ENCODE measurements around the gene BICD1.

The BICD1 gene

DNA sequence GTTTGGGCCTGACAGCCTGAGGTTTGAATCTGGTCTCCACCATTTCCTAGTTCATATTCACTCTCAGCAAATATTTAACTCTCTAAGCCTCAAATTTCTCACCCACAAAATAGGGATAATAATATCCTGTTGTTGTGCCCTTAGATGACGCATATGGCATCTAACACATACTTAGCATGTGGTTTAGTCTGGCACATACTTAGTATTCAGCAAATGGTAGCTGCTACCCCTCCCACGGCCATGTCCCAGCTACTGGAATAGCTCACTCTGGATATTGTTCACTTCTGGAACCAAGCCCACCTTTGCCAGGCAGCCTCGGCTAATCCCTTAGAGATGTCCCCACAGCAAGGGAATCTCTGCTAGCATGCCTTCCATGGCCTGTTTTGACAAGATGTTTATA lies 53.3 kb downstream of the BICD1 start:
- TF ChIP-seq NFIC (IDR thresholded peaks at IDR 0.05) (no peak), ZBTB7A (IDR thresholded peaks at IDR 0.05; ENCODE audit: low read depth) (no peak), CREB1 (IDR thresholded peaks at IDR 0.05; ENCODE audit: low read depth) (no peak), EGR1 (IDR thresholded peaks at IDR 0.05) (no peak), FOXM1 (IDR thresholded peaks at IDR 0.05; ENCODE audit: borderline replicate concordance, low read depth) (no peak), TAF1 (IDR thresholded peaks at IDR 0.05; ENCODE audit: low read depth) (no peak), EP300 (IDR thresholded peaks at IDR 0.05; ENCODE audit: borderline replicate concordance) (no peak)
- TF ChIP-seq, protein P1, sequence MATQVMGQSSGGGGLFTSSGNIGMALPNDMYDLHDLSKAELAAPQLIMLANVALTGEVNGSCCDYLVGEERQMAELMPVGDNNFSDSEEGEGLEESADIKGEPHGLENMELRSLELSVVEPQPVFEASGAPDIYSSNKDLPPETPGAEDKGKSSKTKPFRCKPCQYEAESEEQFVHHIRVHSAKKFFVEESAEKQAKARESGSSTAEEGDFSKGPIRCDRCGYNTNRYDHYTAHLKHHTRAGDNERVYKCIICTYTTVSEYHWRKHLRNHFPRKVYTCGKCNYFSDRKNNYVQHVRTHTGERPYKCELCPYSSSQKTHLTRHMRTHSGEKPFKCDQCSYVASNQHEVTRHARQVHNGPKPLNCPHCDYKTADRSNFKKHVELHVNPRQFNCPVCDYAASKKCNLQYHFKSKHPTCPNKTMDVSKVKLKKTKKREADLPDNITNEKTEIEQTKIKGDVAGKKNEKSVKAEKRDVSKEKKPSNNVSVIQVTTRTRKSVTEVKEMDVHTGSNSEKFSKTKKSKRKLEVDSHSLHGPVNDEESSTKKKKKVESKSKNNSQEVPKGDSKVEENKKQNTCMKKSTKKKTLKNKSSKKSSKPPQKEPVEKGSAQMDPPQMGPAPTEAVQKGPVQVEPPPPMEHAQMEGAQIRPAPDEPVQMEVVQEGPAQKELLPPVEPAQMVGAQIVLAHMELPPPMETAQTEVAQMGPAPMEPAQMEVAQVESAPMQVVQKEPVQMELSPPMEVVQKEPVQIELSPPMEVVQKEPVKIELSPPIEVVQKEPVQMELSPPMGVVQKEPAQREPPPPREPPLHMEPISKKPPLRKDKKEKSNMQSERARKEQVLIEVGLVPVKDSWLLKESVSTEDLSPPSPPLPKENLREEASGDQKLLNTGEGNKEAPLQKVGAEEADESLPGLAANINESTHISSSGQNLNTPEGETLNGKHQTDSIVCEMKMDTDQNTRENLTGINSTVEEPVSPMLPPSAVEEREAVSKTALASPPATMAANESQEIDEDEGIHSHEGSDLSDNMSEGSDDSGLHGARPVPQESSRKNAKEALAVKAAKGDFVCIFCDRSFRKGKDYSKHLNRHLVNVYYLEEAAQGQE (IDR thresholded peaks at IDR 0.05; ENCODE audit: low read depth) = no peak
- TF ChIP-seq, protein P2, sequence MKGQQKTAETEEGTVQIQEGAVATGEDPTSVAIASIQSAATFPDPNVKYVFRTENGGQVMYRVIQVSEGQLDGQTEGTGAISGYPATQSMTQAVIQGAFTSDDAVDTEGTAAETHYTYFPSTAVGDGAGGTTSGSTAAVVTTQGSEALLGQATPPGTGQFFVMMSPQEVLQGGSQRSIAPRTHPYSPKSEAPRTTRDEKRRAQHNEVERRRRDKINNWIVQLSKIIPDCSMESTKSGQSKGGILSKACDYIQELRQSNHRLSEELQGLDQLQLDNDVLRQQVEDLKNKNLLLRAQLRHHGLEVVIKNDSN (IDR thresholded peaks at IDR 0.05) = no peak
- TF ChIP-seq, protein P3, sequence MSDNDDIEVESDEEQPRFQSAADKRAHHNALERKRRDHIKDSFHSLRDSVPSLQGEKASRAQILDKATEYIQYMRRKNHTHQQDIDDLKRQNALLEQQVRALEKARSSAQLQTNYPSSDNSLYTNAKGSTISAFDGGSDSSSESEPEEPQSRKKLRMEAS (IDR thresholded peaks at IDR 0.05) = no peak

DNA sequence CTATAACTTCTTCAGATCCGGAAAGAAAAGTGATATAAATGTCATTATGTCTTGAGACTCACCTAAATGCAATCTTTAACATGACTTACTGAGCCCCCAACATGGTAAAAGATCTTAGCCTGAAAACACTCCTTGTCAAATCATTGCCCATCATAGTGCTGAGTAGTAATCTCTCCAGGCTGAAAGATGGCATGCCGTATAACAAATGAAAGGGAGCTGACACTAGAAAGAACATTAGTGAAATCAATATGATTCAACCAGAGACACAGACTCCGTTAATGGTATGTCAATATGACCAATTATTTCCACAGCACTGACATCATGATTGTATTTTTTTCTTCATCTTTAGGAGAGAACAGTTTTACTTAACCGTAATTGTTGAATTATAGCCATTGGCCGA lies 54.4 kb downstream of the BICD1 start:
- no peak for TF ChIP-seq TAF1 (IDR thresholded peaks at IDR 0.05; ENCODE audit: low read depth)
- TF ChIP-seq, protein P1 (IDR thresholded peaks at IDR 0.05; ENCODE audit: low read depth) = no peak
- TF ChIP-seq, protein P2 (IDR thresholded peaks at IDR 0.05) = no peak
- no peak for TF ChIP-seq ZBTB7A (IDR thresholded peaks at IDR 0.05; ENCODE audit: low read depth)
- no peak for TF ChIP-seq TCF12 (IDR thresholded peaks at IDR 0.05; ENCODE audit: low read depth)
- TF ChIP-seq, protein P3 (IDR thresholded peaks at IDR 0.05) = no peak
- TF ChIP-seq RAD21 (IDR thresholded peaks at IDR 0.05; ENCODE audit: low read depth) = no peak
- TF ChIP-seq TEAD4 (IDR thresholded peaks at IDR 0.05) = no peak
- TF ChIP-seq CREB1 (IDR thresholded peaks at IDR 0.05; ENCODE audit: low read depth) = no peak
- no peak for TF ChIP-seq YY1 (IDR thresholded peaks at IDR 0.05; ENCODE audit: low read depth)
- no peak for TF ChIP-seq EGR1 (IDR thresholded peaks at IDR 0.05)
- no peak for TF ChIP-seq CEBPB (IDR thresholded peaks at IDR 0.05)

DNA sequence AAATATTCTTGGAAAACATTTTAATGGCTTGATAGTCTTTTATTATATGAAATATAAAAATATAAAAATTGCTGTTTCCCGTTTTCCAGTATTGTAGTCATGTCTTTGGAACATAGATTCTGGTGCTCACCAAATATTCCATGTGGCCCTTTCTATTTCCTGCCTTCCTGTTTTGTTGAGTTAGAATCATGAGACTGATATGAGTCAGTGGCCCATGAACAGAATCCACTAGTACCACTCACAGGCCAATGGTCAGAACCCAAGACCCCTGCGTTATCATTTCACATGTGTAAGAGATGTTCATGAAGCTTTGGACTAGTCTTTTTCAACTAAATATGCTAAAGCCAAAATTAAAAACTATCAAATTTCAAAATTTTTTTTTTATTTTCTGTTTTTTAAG lies 56.9 kb downstream of the BICD1 start:
- TF ChIP-seq EP300 (IDR thresholded peaks at IDR 0.05; ENCODE audit: borderline replicate concordance) = no peak
- TF ChIP-seq EGR1 (IDR thresholded peaks at IDR 0.05) = no peak
- no peak for TF ChIP-seq TCF12 (IDR thresholded peaks at IDR 0.05; ENCODE audit: low read depth)
- TF ChIP-seq, protein P2 (IDR thresholded peaks at IDR 0.05) = no peak
- no peak for TF ChIP-seq CEBPB (IDR thresholded peaks at IDR 0.05)
- no peak for TF ChIP-seq TEAD4 (IDR thresholded peaks at IDR 0.05)
- no peak for TF ChIP-seq YY1 (IDR thresholded peaks at IDR 0.05; ENCODE audit: low read depth)
- TF ChIP-seq, protein P3 (IDR thresholded peaks at IDR 0.05) = no peak
- no peak for TF ChIP-seq FOXM1 (IDR thresholded peaks at IDR 0.05; ENCODE audit: borderline replicate concordance, low read depth)

DNA sequence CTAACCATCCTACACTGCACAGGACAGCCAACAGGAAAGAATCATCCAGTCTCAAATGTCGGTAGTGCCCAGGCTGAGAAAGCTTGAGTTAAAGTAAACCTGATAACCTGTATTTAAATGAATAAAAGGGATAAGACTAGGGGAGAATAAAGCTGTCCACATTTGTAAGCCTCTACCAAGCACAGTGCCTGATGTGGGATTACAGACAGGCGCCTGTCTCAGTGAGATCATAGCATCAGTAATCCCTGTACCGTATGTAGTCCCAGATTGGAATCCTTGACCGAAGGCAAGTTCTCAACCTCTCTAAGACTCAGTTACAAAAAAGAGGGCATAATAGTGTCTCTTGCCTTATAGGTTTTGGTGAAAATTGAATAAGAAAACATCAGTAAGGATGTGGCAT lies 59.9 kb downstream of the BICD1 start:
- TF ChIP-seq EP300 (IDR thresholded peaks at IDR 0.05; ENCODE audit: borderline replicate concordance) (no peak), TEAD4 (IDR thresholded peaks at IDR 0.05) (no peak), RAD21 (IDR thresholded peaks at IDR 0.05; ENCODE audit: low read depth) (no peak), CEBPB (IDR thresholded peaks at IDR 0.05) (no peak), YY1 (IDR thresholded peaks at IDR 0.05; ENCODE audit: low read depth) (no peak), TCF12 (IDR thresholded peaks at IDR 0.05; ENCODE audit: low read depth) (no peak), CREB1 (IDR thresholded peaks at IDR 0.05; ENCODE audit: low read depth) (no peak), EGR1 (IDR thresholded peaks at IDR 0.05) (no peak), ZBTB7A (IDR thresholded peaks at IDR 0.05; ENCODE audit: low read depth) (no peak), FOXM1 (IDR thresholded peaks at IDR 0.05; ENCODE audit: borderline replicate concordance, low read depth) (no peak), TAF1 (IDR thresholded peaks at IDR 0.05; ENCODE audit: low read depth) (no peak)
- TF ChIP-seq, protein P2 (IDR thresholded peaks at IDR 0.05) = no peak
- TF ChIP-seq, protein P3 (IDR thresholded peaks at IDR 0.05) = no peak
